HUES6 (cell line): Measurements from ENCODE around the gene CDCA3.
"Not testable (repeated sequence)": the region's sequence is repeated elsewhere in the genome, so short reads cannot be mapped to it uniquely, and the experiment has no call there.

ENCODE experiments used
- H3K27ac ChIP-seq: 2 replicates; pipeline ENCODE4 v1.7.0; 2013; ENCODE audit warnings: low read depth, mild to moderate bottlenecking, low read length, inconsistent platforms
- H3K27me3 ChIP-seq: 2 replicates; pipeline ENCODE4 v1.6.1; 2013; ENCODE audit warnings: low read length; ENCODE audit not compliant: control insufficient read depth, insufficient read depth
- H3K36me3 ChIP-seq: 2 replicates; pipeline ENCODE4 v1.6.1; 2013; ENCODE audit warnings: low read length; ENCODE audit not compliant: control insufficient read depth, insufficient read depth
- H3K4me1 ChIP-seq: 2 replicates; pipeline ENCODE4 v1.6.1; 2013; ENCODE audit warnings: low read length; ENCODE audit not compliant: control insufficient read depth, insufficient read depth
- H3K4me3 ChIP-seq: 2 replicates; pipeline ENCODE4 v1.5.1; 2013; ENCODE audit warnings: low read depth, low read length
- H3K9ac ChIP-seq: one replicate; pipeline ENCODE4 v1.6.1; 2013; ENCODE audit warnings: mild to moderate bottlenecking, low read length
- H3K9me3 ChIP-seq: 2 replicates; pipeline ENCODE4 v1.6.1; 2013; ENCODE audit warnings: low read depth, low read length; ENCODE audit not compliant: control insufficient read depth, insufficient read depth

The CDCA3 gene

GRCh38 chr12:6888360-6888759 is 37.3 kb upstream of the CDCA3 start:
- H3K9ac ChIP-seq, result no peak overlapping the region
- H3K27me3 ChIP-seq, result no peaks in the 10 kb centered on the region
- no peak overlapping the region for H3K4me3 ChIP-seq
- peak overlapping the region; percentile 4; the same call in 1 of the 2 replicates for H3K27ac ChIP-seq
- peaks cover 15% of the 10 kb centered on the region for H3K36me3 ChIP-seq
- H3K9me3 ChIP-seq, result no peaks in the 10 kb centered on the region
- peaks cover 39% of the 10 kb centered on the region for H3K4me1 ChIP-seq

DNA sequence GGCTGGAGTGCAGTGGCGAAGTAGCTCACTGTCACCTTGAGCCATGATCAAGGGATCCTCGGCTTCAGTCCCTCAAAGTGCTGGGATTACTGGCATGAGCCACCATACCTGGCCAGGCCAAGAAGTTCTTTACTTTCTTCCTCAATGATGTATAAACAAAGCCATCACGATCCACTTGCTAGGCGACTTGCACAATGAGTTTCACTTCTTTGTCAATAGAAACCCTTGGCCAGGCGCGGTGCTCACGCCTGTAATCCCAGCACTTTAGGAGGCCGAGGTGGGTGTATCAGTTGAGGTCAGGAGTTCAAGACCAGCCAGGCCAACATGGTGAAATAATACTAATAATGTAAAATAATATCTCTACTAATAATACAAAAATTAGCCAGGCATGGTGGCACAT is 36.4 kb upstream of the CDCA3 start:
- Histone ChIP-seq H3K4me1 (peaks cover 39% of the 10 kb centered on the region), H3K4me3 (no peak overlapping the region), H3K27ac (peak overlapping the region; percentile 79; the same call in 1 of the 2 replicates), H3K9ac (no peak overlapping the region), H3K36me3 (peaks cover 17% of the 10 kb centered on the region), H3K27me3 (no peaks in the 10 kb centered on the region), H3K9me3 (no peaks in the 10 kb centered on the region)

GRCh38 chr12:6886206-6886999 is 35.3 kb upstream of the CDCA3 start:
- H3K27me3 ChIP-seq, H3K4me3 ChIP-seq, H3K9me3 ChIP-seq: not testable (repeated sequence)
- H3K36me3 ChIP-seq, result peaks cover 17% of the 10 kb centered on the region
- peak overlapping the region; percentile 57 for H3K9ac ChIP-seq
- peaks cover 34% of the 10 kb centered on the region for H3K4me1 ChIP-seq
- peak overlapping the region; percentile 79; the same call in 1 of the 2 replicates for H3K27ac ChIP-seq

DNA sequence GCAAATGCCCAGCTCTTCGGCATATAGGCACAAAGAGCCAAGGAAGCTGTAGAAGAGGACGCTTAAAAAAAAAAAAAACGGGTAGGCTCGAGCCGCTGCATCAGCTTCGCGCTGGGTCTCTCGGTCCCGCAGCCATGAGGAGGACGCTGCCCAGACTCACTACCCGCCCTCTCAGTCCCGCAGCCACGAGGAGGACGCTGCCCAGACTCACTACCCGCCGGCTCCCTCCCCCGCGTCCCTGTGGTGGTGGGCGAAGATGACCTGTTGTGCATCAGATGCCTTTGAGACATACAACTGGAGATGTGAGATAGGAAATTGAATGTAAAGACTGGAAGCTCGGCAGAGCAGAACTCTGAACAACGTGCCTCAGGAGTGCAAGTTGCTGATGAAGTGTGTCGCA is 33.5 kb upstream of the CDCA3 start:
- no peaks in the 10 kb centered on the region for H3K9me3 ChIP-seq
- H3K4me3 ChIP-seq, result no peak overlapping the region
- peaks cover 17% of the 10 kb centered on the region for H3K36me3 ChIP-seq
- no peaks in the 10 kb centered on the region for H3K27me3 ChIP-seq
- H3K9ac ChIP-seq, result no peak overlapping the region
- peak overlapping the region; percentile 89; the same call in 1 of the 2 replicates for H3K27ac ChIP-seq
- H3K4me1 ChIP-seq, result peaks cover 28% of the 10 kb centered on the region

- Histone ChIP-seq H3K27me3 (no peaks in the 10 kb centered on the region), H3K9ac (no peak overlapping the region), H3K4me3 (no peak overlapping the region), H3K4me1 (peaks cover 28% of the 10 kb centered on the region), H3K36me3 (peaks cover 17% of the 10 kb centered on the region), H3K27ac (no peak overlapping the region), H3K9me3 (no peaks in the 10 kb centered on the region)
Observed at GRCh38 chr12:6883683-6884082, 32.6 kb upstream of the CDCA3 start.

- Histone ChIP-seq H3K4me3 (no peak overlapping the region), H3K9me3 (no peaks in the 10 kb centered on the region), H3K27ac (no peak overlapping the region), H3K36me3 (peaks cover 17% of the 10 kb centered on the region), H3K27me3 (no peaks in the 10 kb centered on the region), H3K4me1 (peaks cover 24% of the 10 kb centered on the region), H3K9ac (no peak overlapping the region)
Observed at GRCh38 chr12:6883252-6883651, 32.2 kb upstream of the CDCA3 start.

- H3K27me3 ChIP-seq, H3K9me3 ChIP-seq, H3K27ac ChIP-seq, H3K4me1 ChIP-seq, H3K9ac ChIP-seq, H3K4me3 ChIP-seq: not testable (repeated sequence)
- H3K36me3 ChIP-seq, result peaks cover 27% of the 10 kb centered on the region
Observed at GRCh38 chr12:6879824-6880223, 28.7 kb upstream of the CDCA3 start.

DNA sequence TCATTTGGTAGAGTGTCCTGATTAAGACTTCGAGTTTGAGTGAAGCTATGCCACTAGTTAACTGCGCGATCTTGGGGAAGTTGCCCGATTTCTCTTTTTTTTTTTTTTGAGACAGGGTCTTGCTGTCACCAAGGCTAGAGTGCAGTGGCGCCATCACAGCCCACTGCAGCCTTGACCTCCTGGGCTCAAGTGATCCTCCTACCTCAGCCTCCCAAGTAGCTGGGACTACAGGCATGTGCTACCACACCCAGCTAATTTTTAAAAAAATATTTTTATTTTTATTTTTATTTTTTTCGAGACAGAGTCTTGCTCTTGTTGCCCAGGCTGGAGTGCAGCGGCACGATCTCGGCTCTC is 22.9 kb upstream of the CDCA3 start:
- peak overlapping the region; percentile 70 for H3K4me3 ChIP-seq

GRCh38 chr12:6873094-6874014 is 22.3 kb upstream of the CDCA3 start, which contains the start of gene SPSB2:
Gene SPSB2 (minus strand): TSS chr12:6873303. CDS start chr12:6872901, 402 bp downstream.
- peaks cover 31% of the 10 kb centered on the region for H3K4me1 ChIP-seq
- H3K27ac ChIP-seq, result peak within 1 kb of the TSS; percentile 68; the same call in 1 of the 2 replicates
- peak within 1 kb of the TSS; percentile 93 for H3K9ac ChIP-seq
- H3K36me3 ChIP-seq, result peaks cover 39% of the 10 kb centered on the region
- peak within 1 kb of the TSS; percentile 98 for H3K4me3 ChIP-seq
- no peaks in the 10 kb centered on the region for H3K27me3 ChIP-seq
- no peaks in the 10 kb centered on the region for H3K9me3 ChIP-seq

More for the DNA sequence above, 22.9 kb upstream of the CDCA3 start:
- H3K36me3 ChIP-seq, result peaks cover 36% of the 10 kb centered on the region
- not testable (repeated sequence) for H3K9me3 ChIP-seq, H3K27me3 ChIP-seq
- H3K27ac ChIP-seq, result peak overlapping the region; percentile 52; the same call in 1 of the 2 replicates
- peak overlapping the region; percentile 73 for H3K9ac ChIP-seq
- H3K4me1 ChIP-seq, result peaks cover 25% of the 10 kb centered on the region

GRCh38 chr12:6872073-6873048 is 21.3 kb upstream of the CDCA3 start:
- H3K9me3 ChIP-seq, result no peaks in the 10 kb centered on the region
- peak overlapping the region; percentile 93 for H3K9ac ChIP-seq
- H3K27me3 ChIP-seq, result no peaks in the 10 kb centered on the region
- peak overlapping the region; percentile 68; the same call in 1 of the 2 replicates for H3K27ac ChIP-seq
- peak overlapping the region; percentile 98 for H3K4me3 ChIP-seq
- H3K4me1 ChIP-seq, result peaks cover 32% of the 10 kb centered on the region
- H3K36me3 ChIP-seq, result peaks cover 38% of the 10 kb centered on the region
